Activated CD8-positive, alpha-beta memory T cell treated with anti-CD3 and anti-CD28 coated beads for 4 hours (primary cell): ENCODE measurements around the gene SMNDC1.
"Not testable (repeated sequence)": the region's sequence is repeated elsewhere in the genome, so short reads cannot be mapped to it uniquely, and the experiment has no call there.

Experiments
- DNase-seq, 2 donors: peaks; one replicate each; pipeline ENCODE4 v3.0.0-alpha.2; 2020; ENCODE audit warnings: low read depth in 2 of 2

SMNDC1 gene

GRCh38 chr10:110252151-110252550, 52.6 kb downstream of the SMNDC1 start:
- DNase-seq, result no peak

GRCh38 chr10:110251392-110251791, 53.3 kb downstream of the SMNDC1 start:
- not testable (repeated sequence) for DNase-seq

- not testable (repeated sequence) for DNase-seq
Observed at GRCh38 chr10:110249489-110249888, 55.2 kb downstream of the SMNDC1 start.

- DNase-seq, result not testable (repeated sequence)
Observed at GRCh38 chr10:110247833-110248232, 56.9 kb downstream of the SMNDC1 start.

- DNase-seq, result no peak
Observed at GRCh38 chr10:110244550-110244949, 60.2 kb downstream of the SMNDC1 start.

GRCh38 chr10:110242511-110242910, 62.2 kb downstream of the SMNDC1 start:
- no peak for DNase-seq

- DNase-seq, result no peak
Observed at GRCh38 chr10:110241841-110242240, 62.9 kb downstream of the SMNDC1 start.

- no peak for DNase-seq
Observed at GRCh38 chr10:110241407-110241806, 63.3 kb downstream of the SMNDC1 start.
